ENCODE results near the gene DLGAP4. TPM values are rescaled to one million over a fixed set of nuclear protein-coding genes. Genes with fewer than 3 reads are reported as not detected.

DLGAP4 gene
- total and polyA plus RNA-seq, 2 experiments from 2014 or later = 14.3 to 68.1 TPM

- 49 to 53% methylated on average over 9 of the region's 9 CpGs for WGBS, 2 experiments (ENCODE audit: low coverage in 1 of 2, low lambda C conversion rate in 2 of 2, missing lambda C conversion rate in 2 of 2)
- Histone ChIP-seq H4K20me1 (ENCODE audit: insufficient read depth) (no peaks in the 10 kb centered on the region), H3K79me2 (ENCODE audit: insufficient read depth) (no peaks in the 10 kb centered on the region), H3K36me3 (ENCODE audit: low read depth) (no peaks in the 10 kb centered on the region), H3F3A (ENCODE audit: insufficient read depth) (no peaks in the 10 kb centered on the region), H3K4me1 (ENCODE audit: insufficient read depth) (no peaks in the 10 kb centered on the region), H3K9me3 (ENCODE audit: low read depth) (no peaks in the 10 kb centered on the region), H3K9me2 (ENCODE audit: insufficient read depth) (no peaks in the 10 kb centered on the region), H3K4me3 (no peak overlapping the region), H3K9ac (no peak overlapping the region), H3K27me3 (replicated peaks; ENCODE audit: insufficient read depth) (peaks cover 11% of the 10 kb centered on the region; the same call in 1 of the 2 replicates), H2AFZ (no peak overlapping the region), H3K4me2 (ENCODE audit: unreplicated experiment) (no peak overlapping the region), H3K27ac (no peak overlapping the region)
- no peak for DNase-seq
- no peak for TF ChIP-seq EZH2 (IDR thresholded peaks at IDR 0.05; ENCODE audit: insufficient read depth, poor library complexity, severe bottlenecking)
- no peak for TF ChIP-seq EZH2phosphoT487 (IDR thresholded peaks at IDR 0.05; ENCODE audit: insufficient read depth, low read depth)
- in situ Hi-C loops (cut with MboI) = no loop called here
These were observed 34.5 kb downstream of the DLGAP4 start for GRCh38 chr20:36340593-36340990.

DNA sequence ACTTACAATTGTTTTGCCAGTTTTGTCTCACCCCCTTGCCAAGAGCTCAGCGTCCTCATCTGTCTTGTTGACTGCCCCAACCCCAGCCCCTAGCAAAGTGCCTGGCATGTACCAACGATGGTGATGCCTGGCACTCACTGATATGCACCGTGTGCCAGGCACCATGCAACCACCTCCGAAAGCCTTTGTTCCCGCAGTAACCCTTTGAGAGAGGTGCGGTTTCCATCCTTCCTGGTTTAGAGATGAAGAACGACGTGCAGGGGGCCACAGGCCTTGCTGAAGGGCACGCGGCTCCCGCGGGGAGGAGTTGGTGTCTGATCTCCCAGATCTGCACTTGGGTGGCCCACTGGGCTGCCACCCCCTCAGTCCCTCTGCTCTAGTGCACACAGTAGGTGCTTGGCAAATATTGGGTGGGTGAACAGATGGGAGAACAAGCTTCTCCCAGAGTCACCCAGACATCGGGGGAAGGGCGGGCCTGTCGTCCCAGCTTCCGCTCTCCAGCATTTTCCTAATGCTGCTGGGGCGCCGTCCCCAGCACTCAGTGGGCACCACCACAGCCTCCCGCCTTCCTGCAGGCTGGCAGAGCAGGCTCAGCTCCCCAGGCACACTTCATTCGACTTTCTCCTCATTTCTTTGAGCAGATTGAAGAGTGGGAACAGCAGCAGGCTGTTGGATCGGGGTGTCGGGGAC, 35.3 kb downstream of the DLGAP4 start:
- no peak for DNase-seq
- Histone ChIP-seq H3K4me3 (no peak overlapping the region), H3K9me2 (ENCODE audit: insufficient read depth) (no peaks in the 10 kb centered on the region), H3K36me3 (ENCODE audit: low read depth) (no peaks in the 10 kb centered on the region), H3K9me3 (ENCODE audit: low read depth) (no peaks in the 10 kb centered on the region), H3K79me2 (ENCODE audit: insufficient read depth) (no peaks in the 10 kb centered on the region), H3K27ac (no peak overlapping the region), H3K9ac (no peak overlapping the region), H3F3A (ENCODE audit: insufficient read depth) (no peaks in the 10 kb centered on the region), H3K27me3 (replicated peaks; ENCODE audit: insufficient read depth) (peaks cover 2% of the 10 kb centered on the region; the same call in 1 of the 2 replicates), H3K4me1 (ENCODE audit: insufficient read depth) (no peaks in the 10 kb centered on the region), H3K4me2 (ENCODE audit: unreplicated experiment) (no peak overlapping the region), H4K20me1 (ENCODE audit: insufficient read depth) (no peaks in the 10 kb centered on the region), H2AFZ (no peak overlapping the region)
- in situ Hi-C loops (cut with MboI) = no loop called here
- no peak for TF ChIP-seq EZH2phosphoT487 (IDR thresholded peaks at IDR 0.05; ENCODE audit: insufficient read depth, low read depth)
- no peak for TF ChIP-seq EZH2 (IDR thresholded peaks at IDR 0.05; ENCODE audit: insufficient read depth, poor library complexity, severe bottlenecking)
- WGBS, 2 experiments (ENCODE audit: low coverage in 1 of 2, low lambda C conversion rate in 2 of 2, missing lambda C conversion rate in 2 of 2) = 62 to 64% methylated on average over 22 of the region's 22 CpGs

GRCh38 chr20:36342331-36343120, 36.4 kb downstream of the DLGAP4 start:
- Histone ChIP-seq H3K9ac (no peak overlapping the region), H4K20me1 (ENCODE audit: insufficient read depth) (no peaks in the 10 kb centered on the region), H3K9me2 (ENCODE audit: insufficient read depth) (no peaks in the 10 kb centered on the region), H2AFZ (no peak overlapping the region), H3K27ac (no peak overlapping the region), H3K79me2 (ENCODE audit: insufficient read depth) (no peaks in the 10 kb centered on the region), H3K9me3 (ENCODE audit: low read depth) (no peaks in the 10 kb centered on the region), H3K4me3 (no peak overlapping the region), H3K27me3 (replicated peaks; ENCODE audit: insufficient read depth) (no peaks in the 10 kb centered on the region), H3K36me3 (ENCODE audit: low read depth) (no peaks in the 10 kb centered on the region), H3K4me1 (ENCODE audit: insufficient read depth) (no peaks in the 10 kb centered on the region), H3F3A (ENCODE audit: insufficient read depth) (no peaks in the 10 kb centered on the region), H3K4me2 (ENCODE audit: unreplicated experiment) (no peak overlapping the region)
- in situ Hi-C loops (cut with MboI) = no loop called here
- DNase-seq = no peak
- TF ChIP-seq EZH2phosphoT487 (IDR thresholded peaks at IDR 0.05; ENCODE audit: insufficient read depth, low read depth) = no peak
- TF ChIP-seq EZH2 (IDR thresholded peaks at IDR 0.05; ENCODE audit: insufficient read depth, poor library complexity, severe bottlenecking) = no peak
- 31 to 45% methylated on average over 6 to 8 of the region's 8 CpGs for WGBS, 2 experiments (ENCODE audit: low coverage in 1 of 2, low lambda C conversion rate in 2 of 2, missing lambda C conversion rate in 2 of 2)

DNA sequence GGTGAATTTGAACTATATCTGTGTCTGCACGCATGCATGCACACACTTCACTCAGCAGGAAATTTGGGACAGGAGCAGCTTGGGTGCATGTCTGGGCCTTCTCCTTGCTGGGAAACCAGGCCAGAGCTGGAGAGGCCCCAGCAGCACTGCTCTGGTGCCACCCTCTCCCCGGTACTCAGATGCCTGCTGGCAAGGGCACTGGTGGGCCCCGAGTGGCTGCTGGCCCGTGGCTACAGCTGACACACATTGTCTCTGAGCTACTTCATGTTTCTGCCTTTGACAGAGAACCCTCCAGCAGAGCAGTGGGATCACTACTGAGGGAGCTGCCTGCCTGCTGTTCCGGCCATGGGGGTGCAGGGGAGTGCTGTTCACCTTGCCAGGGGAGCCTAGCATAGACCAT, 37.5 kb downstream of the DLGAP4 start:
- H3K9me3 ChIP-seq (ENCODE audit: low read depth) = no peaks in the 10 kb centered on the region
- H3K4me3 ChIP-seq = no peak overlapping the region
- no peak overlapping the region for H2AFZ ChIP-seq
- no peaks in the 10 kb centered on the region for H3K79me2 ChIP-seq (ENCODE audit: insufficient read depth)
- H3K9me2 ChIP-seq (ENCODE audit: insufficient read depth) = no peaks in the 10 kb centered on the region
- no peaks in the 10 kb centered on the region for H3K36me3 ChIP-seq (ENCODE audit: low read depth)
- H3K9ac ChIP-seq = no peak overlapping the region
- H3F3A ChIP-seq (ENCODE audit: insufficient read depth) = no peaks in the 10 kb centered on the region
- WGBS, 2 experiments (ENCODE audit: low coverage in 1 of 2, low lambda C conversion rate in 2 of 2, missing lambda C conversion rate in 2 of 2) = 22 to 30% methylated on average over 5 of the region's 5 CpGs
- no peaks in the 10 kb centered on the region for H4K20me1 ChIP-seq (ENCODE audit: insufficient read depth)
- in situ Hi-C loops (cut with MboI) = no loop called here
- H3K27me3 ChIP-seq (replicated peaks; ENCODE audit: insufficient read depth) = no peaks in the 10 kb centered on the region
- no peak overlapping the region for H3K4me2 ChIP-seq (ENCODE audit: unreplicated experiment)
- no peak for TF ChIP-seq EZH2 (IDR thresholded peaks at IDR 0.05; ENCODE audit: insufficient read depth, poor library complexity, severe bottlenecking)
- TF ChIP-seq EZH2phosphoT487 (IDR thresholded peaks at IDR 0.05; ENCODE audit: insufficient read depth, low read depth) = no peak
- H3K4me1 ChIP-seq (ENCODE audit: insufficient read depth) = no peaks in the 10 kb centered on the region
- no peak overlapping the region for H3K27ac ChIP-seq
- DNase-seq = no peak
